ENCODE measurements around the gene FTO.

FTO gene

DNA sequence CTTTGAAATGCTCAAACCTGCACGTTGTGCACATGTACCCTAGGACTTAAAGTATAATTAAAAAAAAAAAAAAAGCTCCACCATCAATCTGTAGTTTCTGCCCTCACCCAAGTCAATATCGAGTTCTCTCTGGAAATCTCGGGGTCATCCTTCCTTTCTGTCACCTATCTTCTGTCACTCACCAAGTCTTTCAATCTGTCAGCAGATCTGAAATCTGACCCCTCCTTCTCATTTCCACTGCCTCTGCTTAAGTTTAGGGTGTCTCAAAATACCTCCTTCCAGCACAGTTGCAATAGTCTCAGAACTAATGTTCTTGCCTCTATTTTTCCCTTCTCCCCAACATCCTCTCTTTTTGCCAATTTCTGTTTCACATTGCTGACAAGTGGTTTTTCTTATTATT is 32.3 kb downstream of the FTO start:
- TF ChIP-seq, protein P1, sequence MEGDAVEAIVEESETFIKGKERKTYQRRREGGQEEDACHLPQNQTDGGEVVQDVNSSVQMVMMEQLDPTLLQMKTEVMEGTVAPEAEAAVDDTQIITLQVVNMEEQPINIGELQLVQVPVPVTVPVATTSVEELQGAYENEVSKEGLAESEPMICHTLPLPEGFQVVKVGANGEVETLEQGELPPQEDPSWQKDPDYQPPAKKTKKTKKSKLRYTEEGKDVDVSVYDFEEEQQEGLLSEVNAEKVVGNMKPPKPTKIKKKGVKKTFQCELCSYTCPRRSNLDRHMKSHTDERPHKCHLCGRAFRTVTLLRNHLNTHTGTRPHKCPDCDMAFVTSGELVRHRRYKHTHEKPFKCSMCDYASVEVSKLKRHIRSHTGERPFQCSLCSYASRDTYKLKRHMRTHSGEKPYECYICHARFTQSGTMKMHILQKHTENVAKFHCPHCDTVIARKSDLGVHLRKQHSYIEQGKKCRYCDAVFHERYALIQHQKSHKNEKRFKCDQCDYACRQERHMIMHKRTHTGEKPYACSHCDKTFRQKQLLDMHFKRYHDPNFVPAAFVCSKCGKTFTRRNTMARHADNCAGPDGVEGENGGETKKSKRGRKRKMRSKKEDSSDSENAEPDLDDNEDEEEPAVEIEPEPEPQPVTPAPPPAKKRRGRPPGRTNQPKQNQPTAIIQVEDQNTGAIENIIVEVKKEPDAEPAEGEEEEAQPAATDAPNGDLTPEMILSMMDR (IDR thresholded peaks at IDR 0.05; ENCODE audit: low read depth, low read length, missing control alignments): no peak
- DNase-seq (ENCODE audit: low read depth): no peak

GRCh38 chr16:53737552-53737951 is 33.6 kb downstream of the FTO start:
- DNase-seq (ENCODE audit: low read depth): no peak

More for the DNA sequence above, 32.3 kb downstream of the FTO start:
- no peak overlapping the region for H3K4me3 ChIP-seq (ENCODE audit: low read depth, low read length)

DNA sequence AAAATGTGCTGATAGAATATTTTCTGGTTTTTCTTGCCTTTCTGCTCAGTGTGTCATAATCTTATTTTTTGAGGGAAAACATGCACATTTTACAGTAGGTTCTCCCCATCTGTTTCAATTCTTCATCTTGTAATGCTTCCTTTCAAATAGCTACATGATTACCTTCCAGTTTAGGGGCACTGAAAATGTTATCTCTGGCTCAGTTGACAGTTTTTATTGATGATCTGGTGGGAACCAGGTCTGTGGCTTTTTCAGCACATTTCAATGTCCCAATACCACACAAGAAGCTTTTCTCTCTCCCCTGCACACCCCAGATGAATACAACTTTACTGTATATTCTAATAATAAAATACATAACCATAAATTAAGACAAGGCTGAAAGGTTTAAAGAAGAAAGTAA is 36.5 kb downstream of the FTO start:
- TF ChIP-seq, protein P1 (IDR thresholded peaks at IDR 0.05; ENCODE audit: low read depth, low read length, missing control alignments): no peak
- DNase-seq (ENCODE audit: low read depth): no peak
- no peak overlapping the region for H3K4me3 ChIP-seq (ENCODE audit: low read depth, low read length)

More at GRCh38 chr16:53737552-53737951, 33.6 kb downstream of the FTO start:
- TF ChIP-seq, protein P1 (IDR thresholded peaks at IDR 0.05; ENCODE audit: low read depth, low read length, missing control alignments): no peak
- H3K4me3 ChIP-seq (ENCODE audit: low read depth, low read length): no peak overlapping the region

GRCh38 chr16:53740933-53741531 is 37.1 kb downstream of the FTO start:
- TF ChIP-seq, protein P1 (IDR thresholded peaks at IDR 0.05; ENCODE audit: low read depth, low read length, missing control alignments): no peak
- DNase-seq (ENCODE audit: low read depth): no peak
- H3K4me3 ChIP-seq (ENCODE audit: low read depth, low read length): no peak overlapping the region

- DNase-seq (ENCODE audit: low read depth): no peak
- H3K4me3 ChIP-seq (ENCODE audit: low read depth, low read length): no peak overlapping the region
- TF ChIP-seq, protein P1 (IDR thresholded peaks at IDR 0.05; ENCODE audit: low read depth, low read length, missing control alignments): no peak
These were observed 37.6 kb downstream of the FTO start for GRCh38 chr16:53741546-53741945.

DNA sequence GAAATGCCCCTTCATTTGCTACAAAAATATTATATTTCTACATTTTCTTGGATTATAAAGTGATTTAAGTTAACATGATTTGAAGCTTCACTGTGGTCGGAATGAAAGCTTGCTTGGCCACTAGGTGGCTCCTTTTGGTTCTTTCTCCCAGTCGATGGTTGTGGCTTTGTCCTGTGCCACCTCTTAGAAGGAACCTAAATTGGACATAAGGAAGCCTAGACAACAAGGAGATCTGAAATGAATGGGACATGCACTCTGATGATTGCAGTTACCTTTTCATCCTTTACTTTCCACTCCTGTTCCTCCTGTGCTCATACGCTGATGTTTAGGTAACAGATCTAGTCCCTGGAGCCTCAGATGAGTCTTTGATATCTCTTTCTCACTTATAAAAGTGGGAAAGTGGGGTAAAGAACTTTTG is 39.2 kb downstream of the FTO start:
- TF ChIP-seq, protein P1 (IDR thresholded peaks at IDR 0.05; ENCODE audit: low read depth, low read length, missing control alignments): peak; percentile 81
- DNase-seq (ENCODE audit: low read depth): no peak
- no peak overlapping the region for H3K4me3 ChIP-seq (ENCODE audit: low read depth, low read length)

DNA sequence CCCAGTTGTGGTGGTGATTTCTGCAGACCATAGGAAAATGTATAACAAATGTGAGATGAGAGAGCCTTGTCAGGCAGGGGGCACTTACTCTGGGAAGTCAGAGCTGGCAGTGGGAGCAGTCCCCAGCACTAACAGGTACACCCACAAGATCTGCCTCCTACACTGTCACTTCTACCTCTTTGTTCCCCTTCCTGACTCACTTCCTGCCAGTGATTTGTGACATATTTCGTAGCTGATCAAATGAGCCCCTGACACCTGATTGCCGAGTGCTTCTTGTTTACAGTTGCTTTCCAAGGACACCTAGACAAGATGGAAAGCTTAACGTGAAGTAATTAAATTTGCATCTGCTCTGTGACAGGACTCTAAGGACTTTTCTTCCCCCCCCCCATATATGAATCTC is 40.5 kb downstream of the FTO start:
- TF ChIP-seq, protein P1 (IDR thresholded peaks at IDR 0.05; ENCODE audit: low read depth, low read length, missing control alignments): no peak
- H3K4me3 ChIP-seq (ENCODE audit: low read depth, low read length): no peak overlapping the region
- no peak for DNase-seq (ENCODE audit: low read depth)
